ENCODE data around the gene RPS15.

- TF ChIP-seq GATAD2A (IDR thresholded peaks at IDR 0.05) = peak; percentile 66; the same call in 1 of the 2 replicates
- TF ChIP-seq GABPA (tag; conservative IDR thresholded peaks at IDR 0.05; ENCODE audit: low read depth) = no peak
Measured at GRCh38 chr19:1406774-1407527, 31.2 kb upstream of the RPS15 start.

All from K562 (cell line).